ENCODE measurements around the gene ENO4. TPM values are rescaled to one million over a fixed set of nuclear protein-coding genes. Genes with fewer than 3 reads are reported as not detected.

The ENO4 gene
- total RNA-seq, 1 donor from 2014 or later, result not detected

- TF ChIP-seq CTCF (IDR thresholded peaks at IDR 0.05; ENCODE audit: borderline replicate concordance), result no peak
- no peaks in the 10 kb centered on the region for H3K36me3 ChIP-seq
- intact Hi-C loops (cut with micrococcal nuclease), result no loop called here
- peaks cover 7% of the 10 kb centered on the region for H3K27me3 ChIP-seq (ENCODE audit: low read depth)
- no peak overlapping the region for H3K4me3 ChIP-seq
- H3K4me1 ChIP-seq, result no peaks in the 10 kb centered on the region
- H3K9me3 ChIP-seq (replicated peaks), result no peaks in the 10 kb centered on the region
- DNase-seq, result no peak
- no peak overlapping the region for H3K27ac ChIP-seq (replicated peaks)
These were observed 28.1 kb downstream of the ENO4 start for GRCh38 chr10:116877391-116877790.

- no peaks in the 10 kb centered on the region for H3K36me3 ChIP-seq
- DNase-seq, result no peak
- H3K27me3 ChIP-seq (ENCODE audit: low read depth), result peaks cover 6% of the 10 kb centered on the region
- H3K9me3 ChIP-seq (replicated peaks), result no peaks in the 10 kb centered on the region
- intact Hi-C loops (cut with micrococcal nuclease), result no loop called here
- H3K27ac ChIP-seq (replicated peaks), result no peak overlapping the region
- no peak overlapping the region for H3K4me3 ChIP-seq
- no peaks in the 10 kb centered on the region for H3K4me1 ChIP-seq
- TF ChIP-seq CTCF (IDR thresholded peaks at IDR 0.05; ENCODE audit: borderline replicate concordance), result no peak
These were observed 28.8 kb downstream of the ENO4 start for GRCh38 chr10:116878123-116878522.

GRCh38 chr10:116879817-116880216 lies 30.5 kb downstream of the ENO4 start:
- H3K4me3 ChIP-seq, result no peak overlapping the region
- TF ChIP-seq CTCF (IDR thresholded peaks at IDR 0.05; ENCODE audit: borderline replicate concordance), result no peak
- intact Hi-C loops (cut with micrococcal nuclease), result no loop called here
- no peaks in the 10 kb centered on the region for H3K4me1 ChIP-seq
- H3K36me3 ChIP-seq, result no peaks in the 10 kb centered on the region
- no peaks in the 10 kb centered on the region for H3K27me3 ChIP-seq (ENCODE audit: low read depth)
- DNase-seq, result no peak
- no peaks in the 10 kb centered on the region for H3K9me3 ChIP-seq (replicated peaks)
- H3K27ac ChIP-seq (replicated peaks), result no peak overlapping the region

- Histone ChIP-seq H3K36me3 (no peaks in the 10 kb centered on the region), H3K27me3 (ENCODE audit: low read depth) (no peaks in the 10 kb centered on the region), H3K4me1 (no peaks in the 10 kb centered on the region), H3K27ac (replicated peaks) (no peak overlapping the region), H3K4me3 (no peak overlapping the region), H3K9me3 (replicated peaks) (no peaks in the 10 kb centered on the region)
- intact Hi-C loops (cut with micrococcal nuclease), result no loop called here
- DNase-seq, result no peak
- TF ChIP-seq CTCF (IDR thresholded peaks at IDR 0.05; ENCODE audit: borderline replicate concordance), result no peak
These were observed 31.6 kb downstream of the ENO4 start for GRCh38 chr10:116880716-116881482.

- no peak for TF ChIP-seq CTCF (IDR thresholded peaks at IDR 0.05; ENCODE audit: borderline replicate concordance)
- DNase-seq, result no peak
- Histone ChIP-seq H3K4me1 (no peaks in the 10 kb centered on the region), H3K27me3 (ENCODE audit: low read depth) (no peaks in the 10 kb centered on the region), H3K36me3 (no peaks in the 10 kb centered on the region), H3K4me3 (no peak overlapping the region), H3K27ac (replicated peaks) (no peak overlapping the region), H3K9me3 (replicated peaks) (no peaks in the 10 kb centered on the region)
- intact Hi-C loops (cut with micrococcal nuclease), result no loop called here
These were observed 33.3 kb downstream of the ENO4 start for GRCh38 chr10:116882639-116883038.
